ENCODE data around the gene MITD1.
"Not testable (repeated sequence)": the region's sequence is repeated elsewhere in the genome, so short reads cannot be mapped to it uniquely, and the experiment has no call there.

DNA sequence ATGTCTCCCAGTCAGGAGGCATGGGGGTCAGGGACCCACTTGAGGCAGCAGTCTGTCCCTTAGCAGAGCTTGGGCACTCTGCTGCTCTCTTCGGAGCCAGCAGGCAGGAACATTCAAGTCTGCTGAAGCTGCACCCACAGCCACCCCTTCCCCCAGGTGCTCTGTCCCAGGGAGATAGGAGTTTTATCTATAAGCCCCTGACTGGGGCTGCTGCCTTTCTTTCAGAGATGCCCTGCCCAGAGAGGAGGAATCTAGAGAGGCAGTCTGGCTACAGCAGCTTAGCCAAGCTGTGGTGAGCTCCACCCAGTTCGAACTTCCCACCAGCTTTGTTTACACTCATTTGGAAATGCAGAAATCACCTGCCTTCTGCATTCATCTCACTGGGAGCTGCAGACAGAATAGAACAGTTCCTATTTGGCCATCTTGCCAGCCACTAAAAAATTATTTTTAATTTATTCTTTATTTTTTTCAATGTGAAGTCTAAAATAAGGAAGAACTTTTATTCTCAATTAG is 45.8 kb downstream of the MITD1 start:
- not testable (repeated sequence) for TF ChIP-seq EZH2 (IDR thresholded peaks at IDR 0.05; ENCODE audit: borderline replicate concordance, insufficient read depth, low read length, poor library complexity, severe bottlenecking); TAF1 (IDR thresholded peaks at IDR 0.05; ENCODE audit: low read depth); POLR2AphosphoS5 (IDR thresholded peaks at IDR 0.05); EP300 (conservative IDR thresholded peaks at IDR 0.05; ENCODE audit: poor library complexity, severe bottlenecking); SMC3 (conservative IDR thresholded peaks at IDR 0.05; ENCODE audit: poor library complexity); RAD21 (conservative IDR thresholded peaks at IDR 0.05); MXI1 (conservative IDR thresholded peaks at IDR 0.05; ENCODE audit: poor library complexity, severe bottlenecking)
- TF ChIP-seq, protein P1, sequence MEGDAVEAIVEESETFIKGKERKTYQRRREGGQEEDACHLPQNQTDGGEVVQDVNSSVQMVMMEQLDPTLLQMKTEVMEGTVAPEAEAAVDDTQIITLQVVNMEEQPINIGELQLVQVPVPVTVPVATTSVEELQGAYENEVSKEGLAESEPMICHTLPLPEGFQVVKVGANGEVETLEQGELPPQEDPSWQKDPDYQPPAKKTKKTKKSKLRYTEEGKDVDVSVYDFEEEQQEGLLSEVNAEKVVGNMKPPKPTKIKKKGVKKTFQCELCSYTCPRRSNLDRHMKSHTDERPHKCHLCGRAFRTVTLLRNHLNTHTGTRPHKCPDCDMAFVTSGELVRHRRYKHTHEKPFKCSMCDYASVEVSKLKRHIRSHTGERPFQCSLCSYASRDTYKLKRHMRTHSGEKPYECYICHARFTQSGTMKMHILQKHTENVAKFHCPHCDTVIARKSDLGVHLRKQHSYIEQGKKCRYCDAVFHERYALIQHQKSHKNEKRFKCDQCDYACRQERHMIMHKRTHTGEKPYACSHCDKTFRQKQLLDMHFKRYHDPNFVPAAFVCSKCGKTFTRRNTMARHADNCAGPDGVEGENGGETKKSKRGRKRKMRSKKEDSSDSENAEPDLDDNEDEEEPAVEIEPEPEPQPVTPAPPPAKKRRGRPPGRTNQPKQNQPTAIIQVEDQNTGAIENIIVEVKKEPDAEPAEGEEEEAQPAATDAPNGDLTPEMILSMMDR (IDR thresholded peaks at IDR 0.05; ENCODE audit: poor library complexity, severe bottlenecking) = not testable (repeated sequence)
- TF ChIP-seq, protein P2, sequence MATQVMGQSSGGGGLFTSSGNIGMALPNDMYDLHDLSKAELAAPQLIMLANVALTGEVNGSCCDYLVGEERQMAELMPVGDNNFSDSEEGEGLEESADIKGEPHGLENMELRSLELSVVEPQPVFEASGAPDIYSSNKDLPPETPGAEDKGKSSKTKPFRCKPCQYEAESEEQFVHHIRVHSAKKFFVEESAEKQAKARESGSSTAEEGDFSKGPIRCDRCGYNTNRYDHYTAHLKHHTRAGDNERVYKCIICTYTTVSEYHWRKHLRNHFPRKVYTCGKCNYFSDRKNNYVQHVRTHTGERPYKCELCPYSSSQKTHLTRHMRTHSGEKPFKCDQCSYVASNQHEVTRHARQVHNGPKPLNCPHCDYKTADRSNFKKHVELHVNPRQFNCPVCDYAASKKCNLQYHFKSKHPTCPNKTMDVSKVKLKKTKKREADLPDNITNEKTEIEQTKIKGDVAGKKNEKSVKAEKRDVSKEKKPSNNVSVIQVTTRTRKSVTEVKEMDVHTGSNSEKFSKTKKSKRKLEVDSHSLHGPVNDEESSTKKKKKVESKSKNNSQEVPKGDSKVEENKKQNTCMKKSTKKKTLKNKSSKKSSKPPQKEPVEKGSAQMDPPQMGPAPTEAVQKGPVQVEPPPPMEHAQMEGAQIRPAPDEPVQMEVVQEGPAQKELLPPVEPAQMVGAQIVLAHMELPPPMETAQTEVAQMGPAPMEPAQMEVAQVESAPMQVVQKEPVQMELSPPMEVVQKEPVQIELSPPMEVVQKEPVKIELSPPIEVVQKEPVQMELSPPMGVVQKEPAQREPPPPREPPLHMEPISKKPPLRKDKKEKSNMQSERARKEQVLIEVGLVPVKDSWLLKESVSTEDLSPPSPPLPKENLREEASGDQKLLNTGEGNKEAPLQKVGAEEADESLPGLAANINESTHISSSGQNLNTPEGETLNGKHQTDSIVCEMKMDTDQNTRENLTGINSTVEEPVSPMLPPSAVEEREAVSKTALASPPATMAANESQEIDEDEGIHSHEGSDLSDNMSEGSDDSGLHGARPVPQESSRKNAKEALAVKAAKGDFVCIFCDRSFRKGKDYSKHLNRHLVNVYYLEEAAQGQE (IDR thresholded peaks at IDR 0.05; ENCODE audit: borderline replicate concordance) = not testable (repeated sequence)
